CD14-positive monocyte (primary cell): ENCODE measurements around the gene PAX7. TPM values are rescaled to one million over a fixed set of nuclear protein-coding genes. Genes with fewer than 3 reads are reported as not detected.

Source experiments
- DNase-seq, 3 donors: peaks; one replicate each; pipeline ENCODE4 v3.0.0-alpha.2; 2011 to 2022
- H2AFZ ChIP-seq: 2 replicates; pipeline ENCODE4 v1.6.0; 2012; ENCODE audit warnings: mild to moderate bottlenecking, low read depth, low read length, inconsistent platforms; ENCODE audit not compliant: insufficient read depth, poor library complexity, severe bottlenecking
- H3K27ac ChIP-seq, 2 donors: 1 replicate in 1 of 2; 2 replicates in 1 of 2; pipeline ENCODE4 v1.5.1; 2012 to 2013; ENCODE audit warnings: low read length in 2 of 2, control low read depth in 1 of 2, inconsistent platforms in 1 of 2, low read depth in 1 of 2, mild to moderate bottlenecking in 1 of 2
- H3K27me3 ChIP-seq, 2 donors: one replicate each; pipeline versions ENCODE4 v1.6.0 to v1.6.1; 2011 to 2013; ENCODE audit warnings: low read length in 2 of 2; ENCODE audit not compliant: control insufficient read depth in 2 of 2, insufficient read depth in 2 of 2
- H3K36me3 ChIP-seq, 2 donors: replicated peaks in 1 of 2; 1 replicate in 1 of 2; 2 replicates in 1 of 2; pipeline versions ENCODE4 v1.5.1 to v1.6.1; 2012 to 2013; ENCODE audit warnings: low read length in 2 of 2, control low read depth in 1 of 2, inconsistent platforms in 1 of 2, mild to moderate bottlenecking in 1 of 2; ENCODE audit not compliant: insufficient read depth in 2 of 2, control insufficient read depth in 1 of 2
- H3K4me1 ChIP-seq, 2 donors: 1 replicate in 1 of 2; 2 replicates in 1 of 2; pipeline versions ENCODE4 v1.5.1 to v1.6.1; 2012 to 2013; ENCODE audit warnings: low read length in 2 of 2, control low read depth in 1 of 2, inconsistent platforms in 1 of 2, mild to moderate bottlenecking in 1 of 2, moderate library complexity in 1 of 2; ENCODE audit not compliant: insufficient read depth in 2 of 2, control insufficient read depth in 1 of 2
- H3K4me2 ChIP-seq: replicated peaks from 2 replicates; pipeline ENCODE3; 2012; ENCODE audit warnings: low read length, moderate library complexity, mild to moderate bottlenecking; ENCODE audit not compliant: poor library complexity, severe bottlenecking; ENCODE audit errors: extremely low read depth
- H3K4me3 ChIP-seq, 3 experiments: fragments of 200-600 bp in 1 of 3; sonication (generic) in 1 of 3; replicated peaks in 1 of 3; 1 replicate in 2 of 3; 2 replicates in 1 of 3; pipeline ENCODE4 v1.5.1; 2011 to 2013; ENCODE audit warnings: low read length in 3 of 3, mild to moderate bottlenecking in 3 of 3, control low read depth in 2 of 3, low read depth in 2 of 3, inconsistent platforms in 1 of 3, moderate library complexity in 1 of 3
- H3K79me2 ChIP-seq: 2 replicates; pipeline ENCODE4 v1.6.0; 2012; ENCODE audit warnings: mild to moderate bottlenecking, control low read depth, inconsistent platforms, low read length, moderate library complexity; ENCODE audit not compliant: insufficient read depth
- H3K9ac ChIP-seq: 2 replicates; pipeline ENCODE4 v1.6.0; 2017; ENCODE audit warnings: low read length, mild to moderate bottlenecking; ENCODE audit not compliant: insufficient read depth, poor library complexity, severe bottlenecking
- H3K9me3 ChIP-seq, 2 donors: replicated peaks in 1 of 2; 1 replicate in 1 of 2; 2 replicates in 1 of 2; pipeline versions ENCODE4 v1.5.1 to v1.6.1; 2012 to 2013; ENCODE audit warnings: low read length in 2 of 2, control low read depth in 1 of 2; ENCODE audit not compliant: control insufficient read depth in 1 of 2, insufficient read depth in 1 of 2
- H4K20me1 ChIP-seq: 2 replicates; pipeline ENCODE4 v1.6.0; 2012; ENCODE audit warnings: mild to moderate bottlenecking, low read length, control low read depth, moderate library complexity; ENCODE audit not compliant: insufficient read depth
- H3K27ac Mint-ChIP-seq, 7 donors: one replicate each; pipeline ENCODE4 v1.8.0; 2020; ENCODE audit warnings: mild to moderate bottlenecking in 7 of 7, mixed read lengths in 7 of 7, moderate library complexity in 6 of 7, inconsistent platforms in 2 of 7
- H3K27me3 Mint-ChIP-seq, 3 donors: one replicate each; pipeline ENCODE4 v1.8.0; 2021 to 2022; ENCODE audit warnings: low read depth in 3 of 3, mild to moderate bottlenecking in 3 of 3, mixed read lengths in 3 of 3, moderate library complexity in 3 of 3, inconsistent platforms in 1 of 3
- H3K36me3 Mint-ChIP-seq, 2 donors: one replicate each; pipeline ENCODE4 v1.8.0; 2020; ENCODE audit warnings: mixed read lengths in 2 of 2, inconsistent platforms in 1 of 2, mild to moderate bottlenecking in 1 of 2
- H3K4me1 Mint-ChIP-seq: one replicate; pipeline ENCODE4 v1.8.0; 2020; ENCODE audit warnings: mild to moderate bottlenecking, mixed read lengths
- H3K4me3 Mint-ChIP-seq, 2 donors: one replicate each; pipeline ENCODE4 v1.8.0; 2020; ENCODE audit warnings: mild to moderate bottlenecking in 2 of 2, mixed read lengths in 2 of 2, moderate library complexity in 1 of 2
- H3K9me3 Mint-ChIP-seq, 7 donors: one replicate each; pipeline ENCODE4 v1.8.0; 2020 to 2022; ENCODE audit warnings: mixed read lengths in 7 of 7, mild to moderate bottlenecking in 6 of 7, moderate library complexity in 6 of 7, inconsistent platforms in 2 of 7
- CTCF ChIP-seq: fragments of 200-600 bp; IDR thresholded peaks from one replicate; pipeline ENCODE4 v1.8.0; 2022; ENCODE audit warnings: antibody characterized with exemption, mild to moderate bottlenecking
- WGBS: methylation state at CpG from one replicate; pipeline ENCODE4 v1.1.5; 2013; ENCODE audit warnings: missing lambda C conversion rate; ENCODE audit not compliant: insufficient coverage; 5-methylcytosine and 5-hydroxymethylcytosine counted together
- intact Hi-C, 2 donors: fragments of 100-400 bp; cut with micrococcal nuclease; formaldehyde crosslinking; loops; one replicate each; pipeline versions ENCODE4 v1.15.0 to v1.15.1; 2023
- polyA plus RNA-seq, 3 donors: library from polyadenylated mRNA; depleted of rRNA in 1 of 3; unstranded in 2 of 3; stranded (reverse) in 1 of 3; fragments of 300-500 nt in 2 of 3; fragments of >200 nt in 1 of 3; fragmentation: Illumina TruSeq in 2 of 3; gene quantifications; 1 replicate in 2 of 3; 2 replicates in 1 of 3; pipeline ENCODE4 v1.2.3, GENCODE V29; 2012 to 2021

Gene PAX7
- polyA plus RNA-seq, 3 donors = not detected

- H3K9ac ChIP-seq = no peak overlapping the region
These were observed 100.5 kb downstream of the PAX7 start for GRCh38 chr1:18731148-18731547.

GRCh38 chr1:18731591-18732235, 101.1 kb downstream of the PAX7 start:
- no peaks in the 10 kb centered on the region for H4K20me1 ChIP-seq
- H3K4me1 ChIP-seq = no peaks in the 10 kb centered on the region
- no peak overlapping the region for H3K4me3 ChIP-seq
- peaks cover 15 to 37% (median 33%) of the 10 kb centered on the region in 3 donors for H3K27me3 Mint-ChIP-seq
- no peaks in the 10 kb centered on the region for H3K36me3 Mint-ChIP-seq
- no peak for TF ChIP-seq CTCF
- H2AFZ ChIP-seq = no peak overlapping the region
- H3K27ac Mint-ChIP-seq = no peak overlapping the region
- DNase-seq = no peak
- no peaks in the 10 kb centered on the region for H3K79me2 ChIP-seq
- H3K36me3 ChIP-seq = no peaks in the 10 kb centered on the region
- H3K27me3 ChIP-seq = peaks cover 0 to 5% of the 10 kb centered on the region in 2 donors
- H3K9me3 ChIP-seq = no peaks in the 10 kb centered on the region
- no peaks in the 10 kb centered on the region for H3K4me1 Mint-ChIP-seq
- H3K4me3 Mint-ChIP-seq = no peak overlapping the region
- no peak overlapping the region for H3K9ac ChIP-seq
- no peak overlapping the region for H3K27ac ChIP-seq
- WGBS = 81% methylated on average over 6 of the region's 10 CpGs
- no peak overlapping the region for H3K4me2 ChIP-seq
- no peaks in the 10 kb centered on the region for H3K9me3 Mint-ChIP-seq
- intact Hi-C loops = no loop called here

More at GRCh38 chr1:18731148-18731547, 100.5 kb downstream of the PAX7 start:
- 40% methylated on average over 5 of the region's 6 CpGs for WGBS
- Histone ChIP-seq H3K36me3 (no peaks in the 10 kb centered on the region), H2AFZ (no peak overlapping the region), H3K27me3 (peaks cover 0 to 7% of the 10 kb centered on the region in 2 donors), H3K4me3 (no peak overlapping the region), H3K27ac (no peak overlapping the region), H3K4me1 (no peaks in the 10 kb centered on the region), H3K9me3 (no peaks in the 10 kb centered on the region), H3K79me2 (no peaks in the 10 kb centered on the region), H3K4me2 (no peak overlapping the region), H4K20me1 (no peaks in the 10 kb centered on the region)
- Mint-ChIP-seq H3K9me3 (no peaks in the 10 kb centered on the region), H3K27ac (no peak overlapping the region), H3K36me3 (no peaks in the 10 kb centered on the region), H3K27me3 (peaks cover 15 to 43% (median 34%) of the 10 kb centered on the region in 3 donors), H3K4me3 (no peak overlapping the region), H3K4me1 (no peaks in the 10 kb centered on the region)
- intact Hi-C loops = no loop called here
- DNase-seq = no peak
- TF ChIP-seq CTCF = no peak
